Naive thymus-derived CD8-positive, alpha-beta T cell (primary cell): Measurements from ENCODE around the gene DDN. TPM values are rescaled to one million over a fixed set of nuclear protein-coding genes. Genes with fewer than 3 reads are reported as not detected.

Experiments
- ATAC-seq, 2 donors: fragments of 150-1000 bp; cut with Tn5 transposase in 1 of 2; sonication (Bioruptor Pico), chemical (Tn5 transposase) in 1 of 2; 1 replicate in 1 of 2; 2 replicates in 1 of 2; pipeline ENCODE4 v1.10.0; 2021; ENCODE audit warnings: mild to moderate bottlenecking in 2 of 2, moderate library complexity in 2 of 2
- POLR2A ChIA-PET: fragments of 350-600 bp; sonication (Branson Sonifier 250); formaldehyde crosslinking; loops from one replicate; lab custom pipeline; 2021; ENCODE audit warnings: antibody characterized with exemption; lab: Charles Lee
- DNase-seq, 10 donors: peaks; one replicate each; pipeline versions ENCODE4 v3.0.0 to v3.0.0-alpha.2; 2020 to 2022
- H3K27ac Mint-ChIP-seq, 10 donors: one replicate each; pipeline ENCODE4 v1.8.0; 2020 to 2022; ENCODE audit warnings: mild to moderate bottlenecking in 10 of 10, mixed read lengths in 10 of 10, moderate library complexity in 4 of 10, inconsistent platforms in 1 of 10
- H3K27me3 Mint-ChIP-seq, 5 donors: one replicate each; pipeline ENCODE4 v1.8.0; 2021 to 2022; ENCODE audit warnings: mixed read lengths in 5 of 5
- H3K36me3 Mint-ChIP-seq, 3 donors: one replicate each; pipeline ENCODE4 v1.8.0; 2020 to 2022; ENCODE audit warnings: mixed read lengths in 3 of 3, mild to moderate bottlenecking in 2 of 3, inconsistent platforms in 1 of 3
- H3K4me1 Mint-ChIP-seq, 4 donors: one replicate each; pipeline ENCODE4 v1.8.0; 2021 to 2022; ENCODE audit warnings: mixed read lengths in 4 of 4
- H3K4me3 Mint-ChIP-seq, 10 donors: one replicate each; pipeline ENCODE4 v1.8.0; 2020 to 2022; ENCODE audit warnings: mild to moderate bottlenecking in 10 of 10, mixed read lengths in 10 of 10, moderate library complexity in 6 of 10, inconsistent platforms in 1 of 10
- H3K9me3 Mint-ChIP-seq, 9 donors: one replicate each; pipeline ENCODE4 v1.8.0; 2020 to 2022; ENCODE audit warnings: mixed read lengths in 9 of 9, mild to moderate bottlenecking in 3 of 9, inconsistent platforms in 1 of 9, moderate library complexity in 1 of 9
- polyA plus RNA-seq, 3 donors: library from polyadenylated mRNA; unstranded; fragments of 300-500 nt; fragmentation: Illumina TruSeq; gene quantifications; one replicate each; pipeline ENCODE4 v1.2.3, GENCODE V29; 2021
- total RNA-seq, 8 experiments: library from RNA in 2 of 8; stranded (reverse) in 2 of 8; gene quantifications; one replicate each; pipeline ENCODE4 v1.2.3 and lab custom pipeline; 2021 to 2026

The DDN gene
- total and polyA plus RNA-seq, 5 experiments from 2014 or later = 0.14 to 0.18 TPM; not detected in 3

GRCh38 chr12:48988030-48988649 is 11.0 kb downstream of the DDN start:
- Mint-ChIP-seq H3K36me3 (no peaks in the 10 kb centered on the region), H3K9me3 (no peaks in the 10 kb centered on the region), H3K4me3 (no peak overlapping the region), H3K27ac (peak overlapping the region in 7 of 10 donors; percentile 24 to 66 (median 40)), H3K4me1 (peaks cover 0 to 11% (median 6%) of the 10 kb centered on the region in 4 donors), H3K27me3 (peaks cover 20 to 37% (median 30%) of the 10 kb centered on the region in 5 donors)
- ATAC-seq = peak; percentile 76 to 93
- POLR2A ChIA-PET = interaction anchor here (0.6 to 1.8 kb wide), 4 partner anchors 9 to 84 kb away, joined by 3 to 7 read pairs (median 4); partner anchors contain the start of gene WNT1
- DNase-seq = peak; percentile 33 to 82 (median 66)

DNA sequence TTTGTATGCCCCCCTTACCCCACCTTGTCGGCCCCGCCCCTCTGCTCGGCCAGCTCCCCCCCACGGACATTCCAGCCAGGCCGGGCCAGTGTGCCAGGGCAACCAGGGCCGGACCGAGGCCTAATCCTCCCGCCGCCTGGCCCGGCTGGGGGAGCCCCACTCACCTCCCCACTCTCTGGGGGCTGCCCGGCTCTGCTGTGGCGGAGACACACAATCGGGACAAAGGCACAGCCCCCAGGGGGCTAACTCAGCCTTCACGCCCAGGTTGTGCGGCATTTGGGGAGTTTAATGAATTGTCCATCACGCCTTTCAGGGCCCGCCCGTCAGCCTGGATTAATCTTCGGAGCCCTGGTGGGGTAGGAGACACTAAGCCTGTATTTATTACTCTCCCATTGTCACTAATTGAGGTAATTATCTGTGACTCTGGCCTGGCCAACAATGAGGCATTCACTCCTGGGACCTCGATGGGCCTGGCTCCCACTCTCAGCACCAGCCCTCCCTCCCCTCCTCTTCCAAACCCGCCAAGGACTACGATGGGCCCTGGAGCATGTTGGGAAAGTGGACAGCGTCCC is 12.4 kb downstream of the DDN start:
- Mint-ChIP-seq H3K9me3 (no peaks in the 10 kb centered on the region), H3K4me1 (peaks cover 9 to 16% (median 14%) of the 10 kb centered on the region in 4 donors), H3K36me3 (no peaks in the 10 kb centered on the region), H3K4me3 (no peak overlapping the region), H3K27ac (peak overlapping the region in 1 of 10 donors; percentile 66), H3K27me3 (peaks cover 18 to 36% (median 26%) of the 10 kb centered on the region in 5 donors)
- POLR2A ChIA-PET = no interaction called here
- DNase-seq (no peak), ATAC-seq (no peak)

- peak overlapping the region in 1 of 10 donors; percentile 54 for H3K27ac Mint-ChIP-seq
- POLR2A ChIA-PET = no interaction called here
- H3K36me3 Mint-ChIP-seq = no peaks in the 10 kb centered on the region
- peaks cover 18 to 25% (median 23%) of the 10 kb centered on the region in 4 donors for H3K4me1 Mint-ChIP-seq
- DNase-seq = no peak
- no peak overlapping the region for H3K4me3 Mint-ChIP-seq
- H3K27me3 Mint-ChIP-seq = peaks cover 18 to 33% (median 23%) of the 10 kb centered on the region in 5 donors
- H3K9me3 Mint-ChIP-seq = no peaks in the 10 kb centered on the region
- ATAC-seq = no peak
Measured at GRCh38 chr12:48985901-48986300, 13.3 kb downstream of the DDN start.

DNA sequence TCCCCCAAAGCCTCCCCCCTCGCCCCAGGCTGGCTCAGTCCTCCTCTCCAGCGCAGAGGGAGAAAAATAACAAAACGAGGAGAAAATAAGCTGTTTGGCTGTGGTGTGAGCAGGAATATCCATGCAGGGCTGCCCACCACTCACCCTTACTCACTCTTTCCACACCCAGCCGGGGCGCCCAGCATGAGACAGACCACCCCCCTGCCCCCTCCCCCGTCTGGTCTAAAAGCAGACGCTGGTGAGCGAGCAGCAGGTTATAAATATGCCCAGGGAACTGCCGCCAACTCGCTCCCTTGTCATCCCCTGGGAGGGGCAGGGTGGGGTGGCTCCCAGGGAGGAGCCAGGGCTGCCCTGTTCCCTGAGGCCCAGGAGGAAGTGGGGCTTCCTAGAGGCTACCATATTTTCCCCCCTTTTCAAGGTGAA is 13.7 kb downstream of the DDN start:
- H3K27ac Mint-ChIP-seq = no peak overlapping the region
- no peak overlapping the region for H3K4me3 Mint-ChIP-seq
- ATAC-seq (no peak), DNase-seq (no peak)
- H3K36me3 Mint-ChIP-seq = no peaks in the 10 kb centered on the region
- POLR2A ChIA-PET = no interaction called here
- H3K4me1 Mint-ChIP-seq = peaks cover 22 to 29% (median 26%) of the 10 kb centered on the region in 4 donors
- H3K9me3 Mint-ChIP-seq = no peaks in the 10 kb centered on the region
- H3K27me3 Mint-ChIP-seq = peaks cover 14 to 29% (median 19%) of the 10 kb centered on the region in 5 donors

DNA sequence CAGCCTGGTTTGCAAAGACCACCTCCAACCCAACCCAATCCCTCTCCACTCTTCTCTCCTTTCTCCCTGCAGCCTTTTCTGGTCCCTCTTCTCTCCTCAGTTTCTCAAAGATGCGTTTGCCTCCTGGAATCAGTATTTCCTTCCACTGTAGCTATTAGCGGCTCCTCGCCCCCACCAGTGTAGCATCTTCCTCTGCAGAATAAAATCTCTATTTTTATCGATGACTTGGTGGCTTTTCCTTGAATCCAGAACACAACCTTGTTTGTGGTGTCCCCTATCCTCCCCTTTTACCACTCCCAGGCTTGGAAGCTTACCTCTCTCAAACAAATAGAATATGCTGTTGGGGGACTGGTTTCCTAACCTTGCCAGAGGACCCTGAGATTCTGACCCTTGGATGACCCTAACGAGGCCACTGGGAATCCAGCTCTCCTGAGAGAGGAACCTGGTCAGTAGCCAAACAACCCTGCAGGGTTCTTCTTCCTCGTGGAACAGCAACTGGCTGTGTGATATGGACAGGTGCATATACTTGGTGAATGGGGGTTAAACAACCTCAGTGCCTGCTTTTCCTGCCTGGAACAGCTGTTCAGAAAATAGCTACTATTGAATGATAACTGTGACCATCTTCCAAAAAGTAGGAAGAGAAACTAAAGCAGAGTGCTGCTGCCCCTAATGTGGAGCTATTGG is 16.6 kb downstream of the DDN start:
- H3K27me3 Mint-ChIP-seq = peaks cover 3 to 17% (median 4%) of the 10 kb centered on the region in 5 donors
- H3K9me3 Mint-ChIP-seq = no peaks in the 10 kb centered on the region
- ATAC-seq = no peak
- peak overlapping the region in 6 of 10 donors; percentile 0 to 84 (median 61) for H3K27ac Mint-ChIP-seq
- H3K4me1 Mint-ChIP-seq = peaks cover 31 to 49% (median 41%) of the 10 kb centered on the region in 4 donors
- no peak for DNase-seq
- peak overlapping the region in 9 of 10 donors; percentile 76 to 93 (median 89) for H3K4me3 Mint-ChIP-seq
- POLR2A ChIA-PET = interaction anchor here (0.5 to 6.7 kb wide), 4 partner anchors 14 to 61 kb away, joined by 4 to 47 read pairs (median 6); partner anchors contain the start of genes DDN and FKBP11
- H3K36me3 Mint-ChIP-seq = peaks cover 0 to 2% (median 0%) of the 10 kb centered on the region in 3 donors

GRCh38 chr12:48981757-48982157 is 17.4 kb downstream of the DDN start:
- POLR2A ChIA-PET = interaction anchor here (0.6 to 6.7 kb wide), 6 partner anchors 15 to 129 kb away, joined by 3 to 47 read pairs (median 6); partner anchors contain the start of genes DDN, DDX23, FKBP11 and PRKAG1
- Mint-ChIP-seq H3K9me3 (no peaks in the 10 kb centered on the region), H3K27me3 (peaks cover 4 to 21% (median 8%) of the 10 kb centered on the region in 5 donors), H3K27ac (peak overlapping the region; percentile 21 to 93 (median 82)), H3K36me3 (peaks cover 0 to 2% (median 0%) of the 10 kb centered on the region in 3 donors), H3K4me3 (peak overlapping the region; percentile 76 to 93 (median 89)), H3K4me1 (peaks cover 32 to 54% (median 46%) of the 10 kb centered on the region in 4 donors)
- no peak for DNase-seq
- no peak for ATAC-seq

DNA sequence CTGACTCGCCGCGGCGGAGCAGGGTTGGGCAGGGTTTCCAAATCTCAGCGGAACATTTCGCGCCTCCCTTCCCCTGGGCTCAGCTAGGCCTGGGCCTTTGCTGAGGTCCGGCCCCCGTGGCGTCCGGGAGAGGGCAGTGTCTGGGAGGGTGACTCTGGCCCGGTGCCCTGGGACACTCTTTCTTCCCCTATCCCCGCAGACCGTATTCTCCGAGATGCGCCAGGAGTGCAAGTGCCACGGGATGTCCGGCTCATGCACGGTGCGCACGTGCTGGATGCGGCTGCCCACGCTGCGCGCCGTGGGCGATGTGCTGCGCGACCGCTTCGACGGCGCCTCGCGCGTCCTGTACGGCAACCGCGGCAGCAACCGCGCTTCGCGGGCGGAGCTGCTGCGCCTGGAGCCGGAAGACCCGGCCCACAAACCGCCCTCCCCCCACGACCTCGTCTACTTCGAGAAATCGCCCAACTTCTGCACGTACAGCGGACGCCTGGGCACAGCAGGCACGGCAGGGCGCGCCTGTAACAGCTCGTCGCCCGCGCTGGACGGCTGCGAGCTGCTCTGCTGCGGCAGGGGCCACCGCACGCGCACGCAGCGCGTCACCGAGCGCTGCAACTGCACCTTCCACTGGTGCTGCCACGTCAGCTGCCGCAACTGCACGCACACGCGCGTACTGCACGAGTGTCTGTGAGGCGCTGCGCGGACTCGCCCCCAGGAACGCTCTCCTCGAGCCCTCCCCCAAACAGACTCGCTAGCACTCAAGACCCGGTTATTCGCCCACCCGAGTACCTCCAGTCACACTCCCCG is 18.0 kb downstream of the DDN start:
- peaks cover 32 to 54% (median 46%) of the 10 kb centered on the region in 4 donors for H3K4me1 Mint-ChIP-seq
- DNase-seq = peak in 9 of 10 donors; percentile 16 to 74 (median 60)
- POLR2A ChIA-PET = interaction anchor here (0.6 to 6.7 kb wide), 13 partner anchors 11 to 208 kb away, joined by 3 to 47 read pairs (median 5); partner anchors contain the start of genes DDN, DDX23, FKBP11 and LMBR1L
- peaks cover 0 to 2% (median 0%) of the 10 kb centered on the region in 3 donors for H3K36me3 Mint-ChIP-seq
- peak overlapping the region; percentile 41 to 93 (median 86) for H3K27ac Mint-ChIP-seq
- no peaks in the 10 kb centered on the region for H3K9me3 Mint-ChIP-seq
- ATAC-seq = peak; percentile 44 to 56
- peaks cover 2 to 21% (median 8%) of the 10 kb centered on the region in 5 donors for H3K27me3 Mint-ChIP-seq
- peak overlapping the region; percentile 77 to 93 (median 90) for H3K4me3 Mint-ChIP-seq

- peaks cover 2 to 21% (median 8%) of the 10 kb centered on the region in 5 donors for H3K27me3 Mint-ChIP-seq
- POLR2A ChIA-PET = interaction anchor here (0.6 to 6.7 kb wide), 16 partner anchors 11 to 208 kb away, joined by 3 to 47 read pairs (median 5); partner anchors contain the start of genes ARF3, DDN, DDX23 and FKBP11
- ATAC-seq (peak; percentile 15 to 27), DNase-seq (peak in 2 of 10 donors; percentile 35 to 41)
- peak overlapping the region; percentile 41 to 93 (median 86) for H3K27ac Mint-ChIP-seq
- H3K9me3 Mint-ChIP-seq = no peaks in the 10 kb centered on the region
- peaks cover 0 to 2% (median 0%) of the 10 kb centered on the region in 3 donors for H3K36me3 Mint-ChIP-seq
- peaks cover 32 to 54% (median 47%) of the 10 kb centered on the region in 4 donors for H3K4me1 Mint-ChIP-seq
- H3K4me3 Mint-ChIP-seq = peak overlapping the region; percentile 77 to 93 (median 90)
Measured at GRCh38 chr12:48980389-48980952, 18.7 kb downstream of the DDN start.

DNA sequence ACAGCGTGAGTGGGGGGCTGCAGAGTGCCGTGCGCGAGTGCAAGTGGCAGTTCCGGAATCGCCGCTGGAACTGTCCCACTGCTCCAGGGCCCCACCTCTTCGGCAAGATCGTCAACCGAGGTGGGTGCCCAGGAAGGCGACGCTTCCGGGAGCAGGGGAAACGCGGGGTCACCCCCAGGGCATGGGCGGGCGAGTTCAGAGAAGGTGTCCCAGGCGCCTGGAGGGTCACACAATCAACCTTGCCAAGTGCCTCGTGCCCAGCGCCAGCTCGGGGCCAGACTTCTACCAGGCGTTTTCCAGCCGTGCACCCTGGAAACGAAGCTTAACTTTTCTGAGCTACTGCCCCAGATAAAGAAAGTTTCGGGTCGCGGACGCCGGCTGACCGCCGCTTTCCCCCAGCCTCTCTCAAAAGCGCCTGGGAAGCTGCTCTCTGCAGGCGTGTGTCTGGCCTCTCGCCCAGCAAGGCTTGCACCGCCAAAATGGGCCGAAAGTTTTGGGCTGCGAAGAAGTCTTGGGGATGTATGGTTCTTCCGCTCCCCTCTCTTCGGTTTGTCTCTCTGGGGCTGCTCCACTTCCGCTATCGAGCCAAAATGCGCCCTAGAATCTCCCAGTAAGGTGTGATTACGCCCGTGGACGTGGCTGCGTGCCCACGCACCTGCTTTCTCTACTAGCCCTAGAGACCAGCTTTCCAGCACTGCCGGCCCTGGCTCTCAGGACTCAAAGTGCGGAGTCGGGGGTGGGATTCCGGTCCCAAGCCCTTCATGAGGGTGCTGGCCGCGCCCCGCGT is 19.4 kb downstream of the DDN start:
- Mint-ChIP-seq H3K27ac (peak overlapping the region; percentile 53 to 93 (median 86)), H3K4me1 (peaks cover 32 to 54% (median 47%) of the 10 kb centered on the region in 4 donors), H3K27me3 (peaks cover 2 to 20% (median 11%) of the 10 kb centered on the region in 5 donors), H3K4me3 (peak overlapping the region; percentile 77 to 93 (median 90)), H3K36me3 (peaks cover 0 to 2% (median 0%) of the 10 kb centered on the region in 3 donors), H3K9me3 (no peaks in the 10 kb centered on the region)
- peak; percentile 40 to 43 for ATAC-seq
- peak in 7 of 10 donors; percentile 36 to 71 (median 58) for DNase-seq
- POLR2A ChIA-PET = interaction anchor here (0.7 to 6.7 kb wide), 16 partner anchors 8 to 209 kb away, joined by 3 to 47 read pairs (median 4); partner anchors contain the start of genes ARF3, DDN, DDX23 and FKBP11
